ENCODE measurements around the gene HSH2D. TPM values are rescaled to one million over a fixed set of nuclear protein-coding genes. Genes with fewer than 3 reads are reported as not detected.

Gene HSH2D
- total and polyA plus RNA-seq, 9 of the 15 experiments (the other 6 are each of a cell fraction or from before 2014, with no cell fraction given), result 0.03 to 1.1 (median 0.35) TPM; not detected in 1

DNA sequence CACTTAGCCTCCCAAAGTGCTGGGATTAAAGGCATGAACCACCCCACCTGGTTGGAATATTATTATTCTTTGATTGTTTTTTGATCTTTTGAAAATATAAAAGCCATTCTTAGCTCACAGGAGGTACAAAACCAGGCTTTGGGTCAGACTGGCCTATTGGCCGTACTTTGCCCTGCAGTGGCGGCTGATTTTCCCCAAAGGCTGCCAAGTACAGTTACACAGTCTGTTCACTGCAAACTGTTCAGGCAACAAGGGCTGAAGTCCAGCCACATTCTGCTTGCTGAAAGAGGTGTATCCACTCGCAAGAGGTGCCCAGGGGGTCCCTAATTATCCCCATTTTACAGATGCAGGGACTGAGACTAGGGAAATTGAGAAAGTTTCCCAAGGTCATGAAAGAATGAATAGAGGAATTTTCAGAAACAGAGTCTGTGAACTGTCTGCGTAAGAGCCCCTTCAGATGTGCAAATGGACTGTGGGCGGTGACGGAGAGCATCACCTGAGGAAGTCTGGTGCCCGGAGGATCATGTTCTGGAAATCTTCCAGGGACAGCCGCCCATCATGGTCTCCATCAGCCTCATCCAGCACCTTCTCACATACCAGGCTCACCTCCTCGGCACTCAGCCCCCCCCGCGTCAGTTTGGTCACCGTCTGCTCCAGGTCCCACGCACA, 20.9 kb downstream of the HSH2D start (continued):
- TF ChIP-seq TFAP4 (CRISPR knock-in tag; IDR thresholded peaks at IDR 0.05; ENCODE audit: borderline replicate concordance) (no peak), PHTF2 (CRISPR knock-in tag; IDR thresholded peaks at IDR 0.05) (no peak), RBM17 (IDR thresholded peaks at IDR 0.05; ENCODE audit: borderline replicate concordance, low read depth, low read length) (no peak), MTF1 (CRISPR knock-in tag; IDR thresholded peaks at IDR 0.05; ENCODE audit: borderline replicate concordance) (no peak), ZNF609 (CRISPR knock-in tag; IDR thresholded peaks at IDR 0.05; ENCODE audit: borderline replicate concordance) (no peak), CBX2 (IDR thresholded peaks at IDR 0.05; ENCODE audit: insufficient read depth, low read length, poor library complexity, severe bottlenecking) (no peak), POLR3A (IDR thresholded peaks at IDR 0.05; ENCODE audit: borderline replicate concordance, extremely low read depth, insufficient read depth, insufficient read length) (no peak), ZNF124 (CRISPR knock-in tag; IDR thresholded peaks at IDR 0.05) (no peak), MCM3 (IDR thresholded peaks at IDR 0.05) (no peak)
- TF ChIP-seq, protein P1, sequence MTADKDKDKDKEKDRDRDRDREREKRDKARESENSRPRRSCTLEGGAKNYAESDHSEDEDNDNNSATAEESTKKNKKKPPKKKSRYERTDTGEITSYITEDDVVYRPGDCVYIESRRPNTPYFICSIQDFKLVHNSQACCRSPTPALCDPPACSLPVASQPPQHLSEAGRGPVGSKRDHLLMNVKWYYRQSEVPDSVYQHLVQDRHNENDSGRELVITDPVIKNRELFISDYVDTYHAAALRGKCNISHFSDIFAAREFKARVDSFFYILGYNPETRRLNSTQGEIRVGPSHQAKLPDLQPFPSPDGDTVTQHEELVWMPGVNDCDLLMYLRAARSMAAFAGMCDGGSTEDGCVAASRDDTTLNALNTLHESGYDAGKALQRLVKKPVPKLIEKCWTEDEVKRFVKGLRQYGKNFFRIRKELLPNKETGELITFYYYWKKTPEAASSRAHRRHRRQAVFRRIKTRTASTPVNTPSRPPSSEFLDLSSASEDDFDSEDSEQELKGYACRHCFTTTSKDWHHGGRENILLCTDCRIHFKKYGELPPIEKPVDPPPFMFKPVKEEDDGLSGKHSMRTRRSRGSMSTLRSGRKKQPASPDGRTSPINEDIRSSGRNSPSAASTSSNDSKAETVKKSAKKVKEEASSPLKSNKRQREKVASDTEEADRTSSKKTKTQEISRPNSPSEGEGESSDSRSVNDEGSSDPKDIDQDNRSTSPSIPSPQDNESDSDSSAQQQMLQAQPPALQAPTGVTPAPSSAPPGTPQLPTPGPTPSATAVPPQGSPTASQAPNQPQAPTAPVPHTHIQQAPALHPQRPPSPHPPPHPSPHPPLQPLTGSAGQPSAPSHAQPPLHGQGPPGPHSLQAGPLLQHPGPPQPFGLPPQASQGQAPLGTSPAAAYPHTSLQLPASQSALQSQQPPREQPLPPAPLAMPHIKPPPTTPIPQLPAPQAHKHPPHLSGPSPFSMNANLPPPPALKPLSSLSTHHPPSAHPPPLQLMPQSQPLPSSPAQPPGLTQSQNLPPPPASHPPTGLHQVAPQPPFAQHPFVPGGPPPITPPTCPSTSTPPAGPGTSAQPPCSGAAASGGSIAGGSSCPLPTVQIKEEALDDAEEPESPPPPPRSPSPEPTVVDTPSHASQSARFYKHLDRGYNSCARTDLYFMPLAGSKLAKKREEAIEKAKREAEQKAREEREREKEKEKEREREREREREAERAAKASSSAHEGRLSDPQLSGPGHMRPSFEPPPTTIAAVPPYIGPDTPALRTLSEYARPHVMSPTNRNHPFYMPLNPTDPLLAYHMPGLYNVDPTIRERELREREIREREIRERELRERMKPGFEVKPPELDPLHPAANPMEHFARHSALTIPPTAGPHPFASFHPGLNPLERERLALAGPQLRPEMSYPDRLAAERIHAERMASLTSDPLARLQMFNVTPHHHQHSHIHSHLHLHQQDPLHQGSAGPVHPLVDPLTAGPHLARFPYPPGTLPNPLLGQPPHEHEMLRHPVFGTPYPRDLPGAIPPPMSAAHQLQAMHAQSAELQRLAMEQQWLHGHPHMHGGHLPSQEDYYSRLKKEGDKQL (CRISPR knock-in tag; IDR thresholded peaks at IDR 0.05; ENCODE audit: borderline replicate concordance), result no peak
- TF ChIP-seq, protein P2, sequence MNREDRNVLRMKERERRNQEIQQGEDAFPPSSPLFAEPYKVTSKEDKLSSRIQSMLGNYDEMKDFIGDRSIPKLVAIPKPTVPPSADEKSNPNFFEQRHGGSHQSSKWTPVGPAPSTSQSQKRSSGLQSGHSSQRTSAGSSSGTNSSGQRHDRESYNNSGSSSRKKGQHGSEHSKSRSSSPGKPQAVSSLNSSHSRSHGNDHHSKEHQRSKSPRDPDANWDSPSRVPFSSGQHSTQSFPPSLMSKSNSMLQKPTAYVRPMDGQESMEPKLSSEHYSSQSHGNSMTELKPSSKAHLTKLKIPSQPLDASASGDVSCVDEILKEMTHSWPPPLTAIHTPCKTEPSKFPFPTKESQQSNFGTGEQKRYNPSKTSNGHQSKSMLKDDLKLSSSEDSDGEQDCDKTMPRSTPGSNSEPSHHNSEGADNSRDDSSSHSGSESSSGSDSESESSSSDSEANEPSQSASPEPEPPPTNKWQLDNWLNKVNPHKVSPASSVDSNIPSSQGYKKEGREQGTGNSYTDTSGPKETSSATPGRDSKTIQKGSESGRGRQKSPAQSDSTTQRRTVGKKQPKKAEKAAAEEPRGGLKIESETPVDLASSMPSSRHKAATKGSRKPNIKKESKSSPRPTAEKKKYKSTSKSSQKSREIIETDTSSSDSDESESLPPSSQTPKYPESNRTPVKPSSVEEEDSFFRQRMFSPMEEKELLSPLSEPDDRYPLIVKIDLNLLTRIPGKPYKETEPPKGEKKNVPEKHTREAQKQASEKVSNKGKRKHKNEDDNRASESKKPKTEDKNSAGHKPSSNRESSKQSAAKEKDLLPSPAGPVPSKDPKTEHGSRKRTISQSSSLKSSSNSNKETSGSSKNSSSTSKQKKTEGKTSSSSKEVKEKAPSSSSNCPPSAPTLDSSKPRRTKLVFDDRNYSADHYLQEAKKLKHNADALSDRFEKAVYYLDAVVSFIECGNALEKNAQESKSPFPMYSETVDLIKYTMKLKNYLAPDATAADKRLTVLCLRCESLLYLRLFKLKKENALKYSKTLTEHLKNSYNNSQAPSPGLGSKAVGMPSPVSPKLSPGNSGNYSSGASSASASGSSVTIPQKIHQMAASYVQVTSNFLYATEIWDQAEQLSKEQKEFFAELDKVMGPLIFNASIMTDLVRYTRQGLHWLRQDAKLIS (CRISPR knock-in tag; IDR thresholded peaks at IDR 0.05), result no peak

Data from K562 (cell line).